Neural crest cell (in vitro differentiated cells): ENCODE data around the gene ARF5. TPM values are rescaled to one million over a fixed set of nuclear protein-coding genes. Genes with fewer than 3 reads are reported as not detected.
"Not testable (repeated sequence)": the region's sequence is repeated elsewhere in the genome, so short reads cannot be mapped to it uniquely, and the experiment has no call there.

ENCODE experiments used
- DNase-seq: peaks from one replicate; pipeline ENCODE4 v3.0.0; 2021; ENCODE audit warnings: low read depth, mixed read lengths, low spot score
- H3K27ac Mint-ChIP-seq: one replicate; pipeline ENCODE4 v1.8.0; 2021; ENCODE audit warnings: mild to moderate bottlenecking, mixed read lengths; ENCODE audit not compliant: unreplicated experiment
- H3K27me3 Mint-ChIP-seq: 2 replicates; pipeline ENCODE4 v1.8.0; 2021; ENCODE audit warnings: low read depth, mild to moderate bottlenecking, mixed read lengths
- H3K36me3 Mint-ChIP-seq: 2 replicates; pipeline ENCODE4 v1.8.0; 2021; ENCODE audit warnings: low read depth, mild to moderate bottlenecking, mixed read lengths
- H3K4me1 Mint-ChIP-seq: 2 replicates; pipeline ENCODE4 v1.8.0; 2021; ENCODE audit warnings: mixed read lengths
- H3K4me3 Mint-ChIP-seq: one replicate; pipeline ENCODE4 v1.8.0; 2021; ENCODE audit warnings: mild to moderate bottlenecking, mixed read lengths
- H3K9me3 Mint-ChIP-seq: 2 replicates; pipeline ENCODE4 v1.8.0; 2021; ENCODE audit warnings: mixed read lengths
- CTCF ChIP-seq: fragments of 200-600 bp; sonication (generic); conservative IDR thresholded peaks from 2 replicates; pipeline ENCODE4 v1.5.0; 2021; ENCODE audit warnings: antibody characterized with exemption, mild to moderate bottlenecking
- long read RNA-seq: library from polyadenylated mRNA; unstranded; transcript quantifications from one replicate; pipeline ENCODE4 v2.0.0, GENCODE V29; 2020
- total RNA-seq: library from RNA; stranded (reverse); gene quantifications from 2 replicates; pipeline ENCODE4 v1.2.1, GENCODE V29; 2021

ARF5 gene
- total RNA-seq: 151 and 160 TPM in 2 replicates
- long read RNA-seq, transcript ARF5-201 (6 exons, 1,103 nt): major isoform, 9 of 12 reads
- long read RNA-seq, partial matches to known transcripts: 0 of 12 reads
- long read RNA-seq, other reads (novel, unspliced or antisense): 2 of 12 reads

GRCh38 chr7:127588019-127588696 is at the start of gene ARF5:
Gene ARF5, plus strand, starts transcription at chr7:127588411. Its CDS starts 88 bp downstream, at chr7:127588499.
- Mint-ChIP-seq H3K4me3 (peak within 1 kb of the TSS; percentile 95), H3K4me1 (peaks cover 41% of the 10 kb centered on the region), H3K36me3 (peaks cover 12% of the 10 kb centered on the region), H3K9me3 (peaks cover 6% of the 10 kb centered on the region), H3K27ac (peak within 1 kb of the TSS; percentile 70), H3K27me3 (no peaks in the 10 kb centered on the region)
- peak; percentile 26 for TF ChIP-seq CTCF
- peak; percentile 80 for DNase-seq

- TF ChIP-seq CTCF: no peak
- H3K27me3 Mint-ChIP-seq: peaks cover 62% of the 10 kb centered on the region
- no peak overlapping the region for H3K4me3 Mint-ChIP-seq
- no peaks in the 10 kb centered on the region for H3K36me3 Mint-ChIP-seq
- peaks cover 4% of the 10 kb centered on the region for H3K9me3 Mint-ChIP-seq
- H3K4me1 Mint-ChIP-seq: peaks cover 22% of the 10 kb centered on the region
- no peak for DNase-seq
- H3K27ac Mint-ChIP-seq: no peak overlapping the region
Measured at GRCh38 chr7:127539116-127539515, 49.1 kb upstream of the ARF5 start.

GRCh38 chr7:127540461-127540860 is 47.8 kb upstream of the ARF5 start:
- not testable (repeated sequence) for DNase-seq, H3K27ac Mint-ChIP-seq, H3K4me3 Mint-ChIP-seq, H3K36me3 Mint-ChIP-seq, H3K9me3 Mint-ChIP-seq
- Mint-ChIP-seq H3K4me1 (peaks cover 15% of the 10 kb centered on the region), H3K27me3 (peaks cover 55% of the 10 kb centered on the region)

GRCh38 chr7:127541548-127541947 is 46.7 kb upstream of the ARF5 start:
- no peak for TF ChIP-seq CTCF
- H3K36me3 Mint-ChIP-seq: no peaks in the 10 kb centered on the region
- peaks cover 45% of the 10 kb centered on the region for H3K27me3 Mint-ChIP-seq
- H3K4me3 Mint-ChIP-seq: no peak overlapping the region
- peaks cover 4% of the 10 kb centered on the region for H3K4me1 Mint-ChIP-seq
- DNase-seq: no peak
- H3K9me3 Mint-ChIP-seq: peaks cover 9% of the 10 kb centered on the region
- H3K27ac Mint-ChIP-seq: no peak overlapping the region

- H3K27ac Mint-ChIP-seq: no peak overlapping the region
- H3K4me3 Mint-ChIP-seq: no peak overlapping the region
- H3K4me1 Mint-ChIP-seq: no peaks in the 10 kb centered on the region
- no peaks in the 10 kb centered on the region for H3K36me3 Mint-ChIP-seq
- peaks cover 10% of the 10 kb centered on the region for H3K9me3 Mint-ChIP-seq
- no peak for TF ChIP-seq CTCF
- peaks cover 35% of the 10 kb centered on the region for H3K27me3 Mint-ChIP-seq
- no peak for DNase-seq
Measured at GRCh38 chr7:127546313-127546712, 41.9 kb upstream of the ARF5 start.

GRCh38 chr7:127550247-127550646 is 38.0 kb upstream of the ARF5 start:
- TF ChIP-seq CTCF: peak; percentile 37
- H3K4me1 Mint-ChIP-seq: no peaks in the 10 kb centered on the region
- H3K9me3 Mint-ChIP-seq: peaks cover 11% of the 10 kb centered on the region
- no peak overlapping the region for H3K27ac Mint-ChIP-seq
- H3K27me3 Mint-ChIP-seq: peaks cover 27% of the 10 kb centered on the region
- no peak for DNase-seq
- no peak overlapping the region for H3K4me3 Mint-ChIP-seq
- no peaks in the 10 kb centered on the region for H3K36me3 Mint-ChIP-seq
